HG03039 (cell line): ENCODE results near the gene RAI1.
A peak's percentile ranks its signal among the peaks of the same experiment; 100 is the strongest.

Experiments
- ATAC-seq: cut with Tn5 transposase; IDR thresholded peaks from one replicate; pipeline ENCODE4 v1.9.1; 2021; ENCODE audit warnings: mild to moderate bottlenecking, moderate library complexity; ENCODE audit not compliant: unreplicated experiment

The RAI1 gene

GRCh38 chr17:17824783-17825614 is 143.7 kb downstream of the RAI1 start:
- ATAC-seq: no peak

GRCh38 chr17:17826342-17826713 is 145.1 kb downstream of the RAI1 start:
- ATAC-seq: no peak

- ATAC-seq: no peak
These were observed 145.9 kb downstream of the RAI1 start for GRCh38 chr17:17826942-17827785.

- ATAC-seq: no peak
These were observed 146.8 kb downstream of the RAI1 start for GRCh38 chr17:17827826-17828621.

GRCh38 chr17:17830269-17830567 is 149.0 kb downstream of the RAI1 start:
- no peak for ATAC-seq

- no peak for ATAC-seq
These were observed 149.5 kb downstream of the RAI1 start for GRCh38 chr17:17830740-17831207.

- no peak for ATAC-seq
These were observed 150.2 kb downstream of the RAI1 start for GRCh38 chr17:17831208-17832031.

- no peak for ATAC-seq
These were observed 150.7 kb downstream of the RAI1 start for GRCh38 chr17:17832032-17832363.

- ATAC-seq: no peak
These were observed 152.6 kb downstream of the RAI1 start for GRCh38 chr17:17833658-17834357.

GRCh38 chr17:17834974-17835373 is 153.7 kb downstream of the RAI1 start:
- ATAC-seq: no peak

GRCh38 chr17:17835415-17836249 is 154.4 kb downstream of the RAI1 start:
- ATAC-seq: no peak

- ATAC-seq: peak; percentile 44
These were observed 155.1 kb downstream of the RAI1 start for GRCh38 chr17:17836250-17836817.

- ATAC-seq: no peak
These were observed 155.6 kb downstream of the RAI1 start, which contains the start of gene SREBF1 for GRCh38 chr17:17836818-17837379. SREBF1 (minus strand) TSS chr17:17836986; CDS start chr17:17836817, 169 bp downstream.

- no peak for ATAC-seq
These were observed 156.1 kb downstream of the RAI1 start for GRCh38 chr17:17837380-17837821.

- ATAC-seq: no peak
These were observed 157.0 kb downstream of the RAI1 start for GRCh38 chr17:17837966-17838962.

GRCh38 chr17:17839791-17840707 is 158.8 kb downstream of the RAI1 start:
- ATAC-seq: peak; percentile 59
